Activated naive CD8-positive, alpha-beta T cell treated with anti-CD3 and anti-CD28 coated beads, Interleukin-2, amount 10 ng/mL, durations not matched to agents 7 days and 5 days (primary cell): ENCODE measurements around the gene SEMA6B. TPM values are rescaled to one million over a fixed set of nuclear protein-coding genes. Genes with fewer than 3 reads are reported as not detected.
A peak's percentile ranks its signal among the peaks of the same experiment; 100 is the strongest.
"Not testable (repeated sequence)": the region's sequence is repeated elsewhere in the genome, so short reads cannot be mapped to it uniquely, and the experiment has no call there.

Experiments
- ATAC-seq: fragments of 150-1000 bp; cut with Tn5 transposase; one replicate; pipeline ENCODE4 v1.10.0; 2021; ENCODE audit warnings: low read depth, moderate library complexity
- POLR2A ChIA-PET: fragments of 350-600 bp; sonication (Branson Sonifier 250); formaldehyde crosslinking; loops from one replicate; lab custom pipeline; 2021; ENCODE audit warnings: antibody characterized with exemption; lab: Charles Lee
- DNase-seq: peaks from one replicate; pipeline ENCODE4 v3.0.0; 2021
- H3K27ac Mint-ChIP-seq: one replicate; pipeline ENCODE4 v1.8.0; 2022; ENCODE audit warnings: mild to moderate bottlenecking, mixed read lengths
- H3K27me3 Mint-ChIP-seq: one replicate; pipeline ENCODE4 v1.8.0; 2022; ENCODE audit warnings: mild to moderate bottlenecking, moderate library complexity, mixed read lengths
- H3K36me3 Mint-ChIP-seq: one replicate; pipeline ENCODE4 v1.8.0; 2021; ENCODE audit warnings: mild to moderate bottlenecking, mixed read lengths
- H3K4me1 Mint-ChIP-seq: one replicate; pipeline ENCODE4 v1.8.0; 2021; ENCODE audit warnings: mixed read lengths
- H3K4me3 Mint-ChIP-seq: one replicate; pipeline ENCODE4 v1.8.0; 2022; ENCODE audit warnings: mild to moderate bottlenecking, moderate library complexity, mixed read lengths
- H3K9me3 Mint-ChIP-seq: one replicate; pipeline ENCODE4 v1.8.0; 2021; ENCODE audit warnings: mixed read lengths
- total RNA-seq, 2 experiments: library from RNA; stranded (reverse); gene quantifications; one replicate each; pipeline ENCODE4 v1.2.3, GENCODE V29; 2021

The SEMA6B gene
- total RNA-seq, 2 experiments from 2014 or later: 1.00 to 1.3 TPM

DNA sequence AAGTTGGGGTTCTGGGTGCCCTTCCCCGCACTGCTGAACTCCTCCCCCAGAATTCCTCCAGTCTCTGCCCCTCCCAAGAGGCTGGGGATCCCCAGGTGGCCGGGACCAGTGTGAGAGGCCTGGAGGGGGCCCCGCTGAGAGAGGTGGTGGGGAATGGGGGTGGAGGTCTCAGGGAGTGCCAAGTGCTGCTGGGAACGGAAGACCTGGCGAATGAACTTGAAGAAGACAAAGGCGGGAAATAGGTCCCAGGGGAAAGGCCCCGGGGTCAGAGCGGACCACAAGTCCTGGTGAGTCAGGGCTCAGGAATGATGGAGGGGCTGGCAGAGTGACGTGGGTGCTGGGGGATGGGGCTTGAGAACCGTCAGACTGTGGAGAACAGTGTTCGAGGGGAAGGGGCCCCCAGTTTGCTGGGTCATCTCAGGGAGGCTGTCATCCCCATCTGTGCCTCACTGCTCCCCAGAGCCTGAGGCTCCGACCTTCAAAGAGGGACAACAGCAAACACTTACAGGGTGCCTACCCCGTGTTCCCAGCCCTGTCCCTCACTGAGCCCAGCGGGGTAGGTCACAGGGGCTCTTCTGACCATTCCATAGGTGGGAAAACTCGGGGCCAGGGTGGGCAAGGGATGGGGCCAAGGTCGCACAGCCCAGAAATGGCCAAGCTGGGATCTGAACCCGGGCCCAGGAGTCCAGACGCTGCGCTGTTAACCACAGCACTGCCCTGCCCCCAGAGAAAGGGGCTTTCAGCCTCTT is 16.0 kb upstream of the SEMA6B start:
- DNase-seq: no peak
- no peak overlapping the region for H3K4me3 Mint-ChIP-seq
- H3K27me3 Mint-ChIP-seq: peaks cover 43% of the 10 kb centered on the region
- peaks cover 2% of the 10 kb centered on the region for H3K4me1 Mint-ChIP-seq
- no peaks in the 10 kb centered on the region for H3K36me3 Mint-ChIP-seq
- no peak for ATAC-seq
- no peak overlapping the region for H3K27ac Mint-ChIP-seq
- no peaks in the 10 kb centered on the region for H3K9me3 Mint-ChIP-seq
- POLR2A ChIA-PET: interaction anchor here (1.4 kb wide), 1 partner anchor 61 kb away, joined by 4 read pairs; no protein-coding TSS in a partner anchor

DNA sequence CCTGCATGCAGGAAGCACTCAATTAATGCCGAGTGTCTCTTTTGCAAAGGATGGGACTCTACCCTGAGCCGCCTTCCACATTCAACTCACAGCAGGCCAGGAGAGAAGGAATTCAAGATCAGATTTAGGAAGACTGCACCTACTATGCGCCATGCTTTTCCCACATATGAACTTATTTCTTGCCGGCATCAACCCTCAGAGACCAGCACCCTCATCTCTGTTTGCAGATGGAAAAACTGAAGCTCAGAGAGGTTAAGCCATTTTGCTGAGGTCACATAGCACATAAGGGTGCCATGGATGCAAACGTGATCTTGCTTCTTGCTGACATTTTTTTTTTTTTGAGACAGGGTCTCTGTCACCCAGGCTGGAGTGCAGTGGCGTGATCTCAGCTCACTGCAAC is 14.2 kb upstream of the SEMA6B start:
- Mint-ChIP-seq H3K36me3 (no peaks in the 10 kb centered on the region), H3K4me1 (peaks cover 2% of the 10 kb centered on the region), H3K27ac (no peak overlapping the region), H3K9me3 (no peaks in the 10 kb centered on the region), H3K27me3 (peaks cover 27% of the 10 kb centered on the region), H3K4me3 (no peak overlapping the region)
- POLR2A ChIA-PET: no interaction called here
- ATAC-seq: no peak
- DNase-seq: no peak

DNA sequence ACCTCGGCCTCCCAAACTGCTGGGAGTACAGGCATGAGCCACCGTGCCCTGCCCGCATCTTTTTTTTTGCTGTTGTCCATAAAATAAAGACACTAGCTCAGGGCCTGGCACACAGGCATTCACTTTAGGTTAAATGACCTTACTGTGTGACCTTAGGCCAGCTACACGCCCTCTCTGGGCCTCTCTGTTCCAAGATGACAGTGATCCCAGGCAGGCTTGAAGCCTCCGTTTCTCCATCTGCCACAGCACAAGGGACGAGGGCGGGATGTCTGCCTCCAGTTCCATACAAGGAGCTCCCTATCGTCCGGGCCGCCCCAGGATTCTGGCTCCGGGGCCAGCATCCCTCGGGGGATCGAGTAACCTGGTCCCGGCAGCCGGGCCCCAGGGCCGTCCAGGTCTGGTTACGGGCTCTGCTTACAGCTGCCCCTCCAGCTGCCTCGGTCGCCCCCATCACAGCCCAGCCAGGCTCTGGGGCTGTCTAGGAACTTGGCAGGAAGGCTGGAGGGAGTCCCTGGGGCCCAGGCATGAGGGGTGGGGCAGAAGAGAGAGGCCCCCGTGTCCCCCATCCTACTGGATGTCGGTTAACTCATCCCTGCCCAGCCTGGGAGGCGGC is 11.9 kb upstream of the SEMA6B start:
- H3K36me3 Mint-ChIP-seq: no peaks in the 10 kb centered on the region
- no peak for ATAC-seq
- no peaks in the 10 kb centered on the region for H3K9me3 Mint-ChIP-seq
- POLR2A ChIA-PET: interaction anchor here (0.6 kb wide), 1 partner anchor 67 kb away, joined by 7 read pairs; no protein-coding TSS in a partner anchor
- H3K27me3 Mint-ChIP-seq: peaks cover 25% of the 10 kb centered on the region
- no peak for DNase-seq
- H3K4me3 Mint-ChIP-seq: no peak overlapping the region
- peaks cover 2% of the 10 kb centered on the region for H3K4me1 Mint-ChIP-seq
- H3K27ac Mint-ChIP-seq: no peak overlapping the region

DNA sequence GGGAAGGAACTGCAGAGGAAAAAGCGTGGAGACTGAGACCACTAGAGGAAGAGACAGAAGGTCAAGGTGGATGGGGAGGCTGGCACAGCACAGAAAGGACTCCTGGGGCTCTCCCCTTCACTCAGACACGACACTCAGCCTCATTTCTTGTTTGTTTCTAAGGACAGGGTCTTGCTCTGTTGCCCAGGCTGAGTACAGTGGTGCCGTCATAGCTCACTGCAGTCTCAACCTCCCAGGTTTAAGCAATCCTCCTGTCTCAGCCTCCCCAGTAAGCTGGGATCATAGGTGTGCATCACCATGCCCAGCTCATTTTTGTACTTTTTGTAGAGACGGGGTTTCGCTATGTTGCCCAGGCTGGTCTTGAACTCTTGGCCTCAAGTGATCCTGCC is 11.4 kb upstream of the SEMA6B start:
- Mint-ChIP-seq H3K36me3 (no peaks in the 10 kb centered on the region), H3K27me3 (peaks cover 20% of the 10 kb centered on the region), H3K4me3 (no peak overlapping the region), H3K9me3 (no peaks in the 10 kb centered on the region), H3K4me1 (peaks cover under 1% of the 10 kb centered on the region), H3K27ac (no peak overlapping the region)
- DNase-seq: no peak
- ATAC-seq: no peak
- POLR2A ChIA-PET: interaction anchor here (0.5 kb wide), 1 partner anchor 58 kb away, joined by 6 read pairs; no protein-coding TSS in a partner anchor

DNA sequence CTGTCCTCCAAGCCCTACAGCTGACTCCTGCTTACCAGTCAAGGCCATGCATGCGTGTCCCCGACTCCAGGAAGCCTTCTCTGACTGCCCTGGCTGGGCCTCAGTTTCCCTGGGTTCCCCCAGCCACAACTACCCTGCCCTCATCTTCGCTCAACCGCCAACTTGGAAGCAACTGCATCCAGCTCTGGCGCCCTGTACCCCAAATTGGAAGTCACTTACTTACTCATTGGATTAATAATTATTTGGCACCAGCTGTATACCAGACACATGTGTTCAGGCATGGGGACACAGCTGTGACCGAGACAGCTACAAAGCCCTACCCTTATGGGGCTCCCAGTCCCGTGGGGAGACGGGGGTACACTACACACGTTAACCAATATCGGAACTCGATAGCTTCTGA is 10.9 kb upstream of the SEMA6B start:
- no peaks in the 10 kb centered on the region for H3K36me3 Mint-ChIP-seq
- peaks cover 15% of the 10 kb centered on the region for H3K27me3 Mint-ChIP-seq
- ATAC-seq (no peak), DNase-seq (no peak)
- POLR2A ChIA-PET: interaction anchor here (0.5 kb wide), 1 partner anchor 58 kb away, joined by 6 read pairs; no protein-coding TSS in a partner anchor
- no peaks in the 10 kb centered on the region for H3K9me3 Mint-ChIP-seq
- no peaks in the 10 kb centered on the region for H3K4me1 Mint-ChIP-seq
- no peak overlapping the region for H3K4me3 Mint-ChIP-seq
- no peak overlapping the region for H3K27ac Mint-ChIP-seq

DNA sequence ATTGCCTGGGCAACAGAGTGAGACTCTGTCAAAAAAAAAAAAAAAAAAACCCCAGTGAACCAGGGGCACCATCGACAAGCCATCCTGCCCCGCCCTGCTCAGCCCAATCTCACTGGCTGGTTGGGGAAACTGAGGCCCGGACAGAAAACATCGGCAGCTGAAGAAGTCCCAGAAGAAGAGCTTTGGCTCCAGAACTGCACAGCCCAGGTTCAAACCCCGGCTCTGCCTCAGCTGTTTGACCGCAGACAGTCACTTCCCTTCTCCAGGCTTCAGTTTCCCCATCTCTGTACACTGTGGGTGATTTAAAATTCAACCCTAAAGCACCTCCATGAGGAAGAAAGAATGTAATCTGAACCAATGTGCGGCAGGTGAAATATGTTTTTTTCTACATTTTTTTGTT is 9.4 kb upstream of the SEMA6B start:
- H3K9me3 Mint-ChIP-seq: no peaks in the 10 kb centered on the region
- H3K4me1 Mint-ChIP-seq: no peaks in the 10 kb centered on the region
- ATAC-seq (no peak), DNase-seq (no peak)
- H3K27me3 Mint-ChIP-seq: peaks cover 2% of the 10 kb centered on the region
- no peak overlapping the region for H3K4me3 Mint-ChIP-seq
- no peaks in the 10 kb centered on the region for H3K36me3 Mint-ChIP-seq
- H3K27ac Mint-ChIP-seq: no peak overlapping the region
- POLR2A ChIA-PET: no interaction called here

DNA sequence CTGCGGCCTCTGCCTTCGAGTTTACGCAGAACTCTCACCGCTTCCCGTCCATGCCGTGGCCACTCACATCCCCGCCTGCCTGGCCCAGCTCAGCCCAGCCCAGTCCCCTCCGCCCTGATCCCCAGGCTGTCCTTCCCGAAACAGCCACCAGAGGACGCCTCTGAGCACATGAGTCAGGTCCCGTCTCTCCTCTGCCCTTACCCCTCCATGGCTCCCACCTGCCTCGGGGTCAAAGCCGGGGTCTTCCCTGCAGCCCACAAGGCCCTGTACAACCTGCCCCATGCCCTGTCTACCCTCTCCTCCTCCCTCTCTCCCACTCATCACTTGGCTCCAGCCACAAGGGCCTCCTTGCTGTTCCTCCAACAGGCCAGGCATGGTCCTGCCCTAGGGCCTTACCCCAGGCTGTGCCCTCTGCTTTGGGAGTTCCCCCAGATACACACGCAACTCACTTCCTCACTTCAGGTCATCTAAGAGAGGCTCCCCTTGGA is 8.1 kb upstream of the SEMA6B start:
- DNase-seq (peak; percentile 80), ATAC-seq (peak; percentile 52)
- peaks cover 2% of the 10 kb centered on the region for H3K27me3 Mint-ChIP-seq
- no peaks in the 10 kb centered on the region for H3K4me1 Mint-ChIP-seq
- H3K9me3 Mint-ChIP-seq: no peaks in the 10 kb centered on the region
- no peak overlapping the region for H3K27ac Mint-ChIP-seq
- no peaks in the 10 kb centered on the region for H3K36me3 Mint-ChIP-seq
- POLR2A ChIA-PET: no interaction called here
- H3K4me3 Mint-ChIP-seq: no peak overlapping the region

DNA sequence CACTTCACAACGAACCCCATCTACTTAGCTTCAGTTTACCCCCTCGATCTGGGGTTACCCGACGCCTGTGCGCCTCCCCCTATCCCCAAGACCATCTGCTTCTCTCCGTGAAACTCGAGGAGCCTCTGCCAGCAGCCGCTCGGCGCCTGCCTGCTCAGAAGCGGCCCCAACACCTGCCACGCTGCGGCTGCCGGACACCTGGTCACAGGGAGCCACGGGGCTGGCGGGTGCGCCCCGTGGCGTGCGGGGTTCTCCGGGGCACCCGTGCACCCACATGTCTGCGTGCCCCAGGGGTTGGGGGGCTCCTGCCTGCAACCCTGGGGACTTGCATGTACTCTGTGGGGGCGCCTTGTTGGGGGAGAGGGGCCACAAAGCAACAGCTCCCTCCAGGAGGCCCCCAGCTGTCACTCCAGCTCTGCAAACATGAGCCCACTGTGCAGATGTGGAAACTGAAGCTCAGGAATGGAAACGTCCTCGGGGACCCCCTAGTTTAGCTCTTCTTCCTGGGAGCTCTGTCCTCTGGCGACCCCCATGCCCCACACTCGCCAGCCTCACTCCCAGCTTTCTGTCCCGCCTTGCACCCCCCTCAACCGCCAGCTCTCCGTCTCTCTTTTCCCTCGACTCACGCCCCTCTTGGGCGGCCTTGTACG is 7.0 kb upstream of the SEMA6B start:
- Mint-ChIP-seq H3K4me1 (no peaks in the 10 kb centered on the region), H3K27me3 (peaks cover 2% of the 10 kb centered on the region), H3K9me3 (no peaks in the 10 kb centered on the region), H3K27ac (no peak overlapping the region), H3K4me3 (no peak overlapping the region), H3K36me3 (no peaks in the 10 kb centered on the region)
- POLR2A ChIA-PET: no interaction called here
- ATAC-seq (no peak), DNase-seq (no peak)

DNA sequence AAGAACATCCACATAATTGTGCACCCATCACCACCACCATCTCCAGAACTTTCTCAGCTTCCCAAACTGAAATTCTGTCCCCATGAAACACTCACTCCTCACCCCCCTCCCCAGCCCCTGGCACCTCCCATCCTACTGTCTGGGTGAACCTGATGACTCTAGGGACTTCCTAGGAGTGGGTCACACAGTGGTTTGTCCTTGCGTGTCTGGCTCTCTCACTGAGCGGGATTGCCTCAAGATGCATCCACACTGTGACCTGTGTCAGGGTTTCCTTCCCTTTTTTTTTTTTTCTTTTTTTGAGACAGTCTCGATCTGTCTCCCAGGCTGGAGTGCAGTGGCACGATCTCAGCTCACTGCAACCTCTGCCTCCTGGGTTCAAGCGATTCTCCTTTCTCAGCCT is 4.1 kb upstream of the SEMA6B start:
- DNase-seq, H3K27ac Mint-ChIP-seq, H3K4me3 Mint-ChIP-seq, H3K27me3 Mint-ChIP-seq, H3K36me3 Mint-ChIP-seq, H3K9me3 Mint-ChIP-seq, H3K4me1 Mint-ChIP-seq, POLR2A ChIA-PET, ATAC-seq: not testable (repeated sequence)

DNA sequence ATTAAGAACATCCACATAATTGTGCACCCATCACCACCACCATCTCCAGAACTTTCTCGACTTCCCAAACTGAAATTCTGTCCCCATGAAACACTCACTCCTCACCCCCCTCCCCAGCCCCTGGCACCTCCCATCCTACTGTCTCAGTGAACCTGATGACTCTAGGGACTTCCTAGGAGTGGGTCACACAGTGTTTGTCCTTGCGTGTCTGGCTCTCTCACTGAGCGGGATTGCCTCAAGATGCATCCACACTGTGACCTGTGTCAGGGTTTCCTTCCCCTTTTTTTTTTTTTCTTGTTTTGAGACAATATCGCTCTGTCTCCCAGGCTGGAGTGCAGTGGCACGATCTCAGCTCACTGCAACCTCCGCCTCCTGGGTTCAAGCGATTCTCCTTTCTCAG is 2.6 kb upstream of the SEMA6B start:
- H3K4me3 Mint-ChIP-seq, ATAC-seq, H3K36me3 Mint-ChIP-seq, DNase-seq, POLR2A ChIA-PET, H3K4me1 Mint-ChIP-seq, H3K27ac Mint-ChIP-seq, H3K9me3 Mint-ChIP-seq, H3K27me3 Mint-ChIP-seq: not testable (repeated sequence)

DNA sequence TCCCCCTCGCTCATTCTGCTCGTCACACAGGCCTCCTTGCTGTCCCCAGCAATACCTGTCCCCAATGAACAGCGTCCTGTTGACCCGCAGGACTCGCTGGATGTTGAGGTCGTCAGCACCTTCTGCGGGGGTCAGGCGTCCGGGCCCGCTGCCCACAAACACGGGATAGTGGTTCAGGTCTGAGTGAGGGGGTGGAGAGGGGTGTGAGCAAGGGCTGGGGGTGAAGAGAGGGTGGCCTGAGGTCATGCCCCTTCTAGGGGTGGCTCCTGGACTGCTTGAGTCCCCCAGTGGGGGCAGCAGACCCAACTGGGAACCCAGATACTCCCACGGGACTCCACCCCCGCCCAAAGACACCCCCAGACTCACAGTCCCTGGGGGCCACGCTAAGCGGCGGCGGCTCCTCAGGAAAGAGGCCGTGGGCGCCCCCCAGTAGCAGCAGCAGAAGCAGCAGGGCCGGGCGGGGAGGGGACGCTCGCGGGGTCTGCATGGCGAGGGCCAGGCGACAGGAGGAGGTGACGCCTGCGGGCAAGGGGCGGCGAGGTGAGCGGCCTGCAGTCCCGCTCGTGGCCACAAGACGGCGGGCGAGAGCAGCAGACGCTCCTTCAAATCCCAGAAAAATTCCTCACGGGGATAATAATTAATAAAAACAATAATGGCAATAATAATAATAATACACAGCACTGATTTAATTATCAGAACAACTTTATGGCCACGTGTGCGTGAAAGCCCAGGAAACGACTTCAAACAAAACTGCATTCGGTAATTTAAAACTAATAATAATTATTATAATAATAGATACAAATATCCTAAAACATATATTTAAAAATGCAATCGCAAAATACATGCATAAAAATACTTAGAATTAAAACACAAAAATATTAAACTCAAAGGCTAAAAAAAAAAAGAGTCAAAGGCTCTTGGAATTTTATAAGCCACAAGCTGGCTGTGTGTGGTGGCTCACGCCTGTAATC is 1.2 kb downstream of the SEMA6B start:
- H3K27me3 Mint-ChIP-seq: peaks cover 1% of the 10 kb centered on the region
- peak; percentile 58 for DNase-seq
- H3K4me1 Mint-ChIP-seq: no peaks in the 10 kb centered on the region
- no peak overlapping the region for H3K4me3 Mint-ChIP-seq
- ATAC-seq: no peak
- no peaks in the 10 kb centered on the region for H3K9me3 Mint-ChIP-seq
- no peak overlapping the region for H3K27ac Mint-ChIP-seq
- POLR2A ChIA-PET: interaction anchor here (0.7 kb wide), 1 partner anchor 33 kb away, joined by 4 read pairs; no protein-coding TSS in a partner anchor
- no peaks in the 10 kb centered on the region for H3K36me3 Mint-ChIP-seq

DNA sequence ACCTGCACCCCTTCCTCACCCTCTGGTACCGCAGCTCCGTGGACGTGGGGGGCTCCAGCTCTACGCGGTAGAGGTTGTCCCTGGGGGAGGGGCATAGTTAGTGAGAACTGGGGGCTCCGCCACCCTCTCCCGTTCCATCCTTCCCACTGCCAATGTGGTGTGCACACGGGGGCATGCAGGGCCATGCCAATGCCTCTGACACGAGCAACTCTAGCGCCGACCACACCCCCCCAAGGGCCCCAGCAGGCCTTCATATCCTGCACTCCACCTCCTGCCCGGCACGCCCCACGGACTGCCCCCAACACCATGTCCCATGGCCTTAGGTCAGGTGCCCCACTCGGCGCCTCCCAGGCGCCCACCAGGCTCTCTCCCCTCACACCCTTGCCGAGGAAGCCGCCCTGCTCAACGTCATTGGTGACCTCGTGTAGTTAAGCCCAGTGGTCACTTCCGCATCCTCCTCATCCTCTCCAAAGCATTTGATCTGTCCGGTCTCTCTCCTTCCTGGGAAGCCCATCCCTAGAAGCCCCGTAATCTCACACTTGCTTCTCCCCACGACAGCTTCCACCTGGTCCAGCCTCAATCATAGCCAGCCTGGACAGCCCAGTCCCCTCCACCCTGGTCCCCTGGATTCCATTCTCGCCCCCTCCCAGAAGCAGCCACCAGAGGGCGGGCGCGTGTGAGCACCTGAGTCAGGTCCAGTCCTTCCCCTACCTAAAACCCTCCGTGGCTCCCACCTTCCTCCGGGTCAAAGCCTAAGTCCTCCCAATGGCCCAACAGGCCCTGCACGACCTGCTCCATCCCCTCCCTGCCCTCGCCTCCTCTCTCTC is 2.1 kb downstream of the SEMA6B start:
- Mint-ChIP-seq H3K36me3 (no peaks in the 10 kb centered on the region), H3K27ac (no peak overlapping the region), H3K27me3 (peaks cover 1% of the 10 kb centered on the region), H3K9me3 (no peaks in the 10 kb centered on the region), H3K4me1 (no peaks in the 10 kb centered on the region), H3K4me3 (no peak overlapping the region)
- POLR2A ChIA-PET: interaction anchor here (0.5 kb wide), 1 partner anchor 1352 kb away, joined by 4 read pairs; no protein-coding TSS in a partner anchor
- ATAC-seq: peak; percentile 34
- peak; percentile 51 for DNase-seq
